MM.1S (cell line): ENCODE measurements around the gene IL12RB1.

Experiments used
- DNase-seq: peaks from one replicate; pipeline ENCODE4 v3.0.0-alpha.2; 2015
- H2AFZ ChIP-seq: fragments of 300-600 bp; sonication (generic); 2 replicates; pipeline ENCODE4 v1.6.0; 2016; ENCODE audit warnings: antibody characterized with exemption, low read length
- H3F3A ChIP-seq: fragments of 300-600 bp; sonication (generic); 2 replicates; pipeline ENCODE4 v1.6.1; 2016; ENCODE audit warnings: mild to moderate bottlenecking, antibody characterized with exemption, low read length, moderate library complexity, mixed read lengths; ENCODE audit not compliant: insufficient read depth
- H3K27ac ChIP-seq: fragments of 300-600 bp; sonication (generic); 2 replicates; pipeline ENCODE4 v1.5.1; 2016; ENCODE audit warnings: mild to moderate bottlenecking, low read length
- H3K27me3 ChIP-seq: fragments of 300-600 bp; sonication (generic); replicated peaks from 2 replicates; pipeline ENCODE4 v1.6.0; 2016; ENCODE audit warnings: low read length; ENCODE audit not compliant: insufficient read depth
- H3K36me3 ChIP-seq: fragments of 300-600 bp; sonication (generic); replicated peaks from 2 replicates; pipeline ENCODE4 v1.6.1; 2016; ENCODE audit warnings: mild to moderate bottlenecking, low read length, mixed read lengths; ENCODE audit not compliant: insufficient read depth
- H3K4me1 ChIP-seq: fragments of 300-600 bp; sonication (generic); 2 replicates; pipeline ENCODE4 v1.6.1; 2016; ENCODE audit warnings: low read length, mixed read lengths
- H3K4me2 ChIP-seq: fragments of 300-600 bp; sonication (generic); 2 replicates; pipeline ENCODE4 v1.6.0; 2016; ENCODE audit warnings: low read depth, low read length
- H3K4me3 ChIP-seq: fragments of 300-600 bp; sonication (generic); 2 replicates; pipeline ENCODE4 v1.5.1; 2016; ENCODE audit warnings: low read length, mixed read lengths
- H3K79me2 ChIP-seq: fragments of 300-600 bp; sonication (generic); 2 replicates; pipeline ENCODE4 v1.6.1; 2016; ENCODE audit warnings: mixed run types, low read length, mixed read lengths
- H3K9ac ChIP-seq: fragments of 300-600 bp; sonication (generic); 2 replicates; pipeline ENCODE4 v1.6.1; 2016; ENCODE audit warnings: low read length, mixed read lengths
- H3K9me2 ChIP-seq: fragments of 300-600 bp; sonication (generic); replicated peaks from 2 replicates; pipeline ENCODE4 v1.6.1; 2016; ENCODE audit warnings: mild to moderate bottlenecking, low read length, mixed read lengths; ENCODE audit not compliant: insufficient read depth
- H3K9me3 ChIP-seq: fragments of 300-600 bp; sonication (generic); replicated peaks from 2 replicates; pipeline ENCODE4 v1.6.1; 2016; ENCODE audit warnings: mild to moderate bottlenecking, low read length, mixed read lengths; ENCODE audit not compliant: insufficient read depth
- H4K20me1 ChIP-seq: fragments of 300-600 bp; sonication (generic); 2 replicates; pipeline ENCODE4 v1.6.1; 2016; ENCODE audit warnings: mild to moderate bottlenecking, low read length, moderate library complexity, mixed read lengths; ENCODE audit not compliant: insufficient read depth
- EZH2 ChIP-seq: fragments of 300-600 bp; sonication (generic); optimal IDR thresholded peaks from 2 replicates; pipeline ENCODE3; 2017; ENCODE audit warnings: low read depth, mild to moderate bottlenecking, antibody characterized with exemption, low read length, mixed read lengths
- EZH2phosphoT487 ChIP-seq: fragments of 300-600 bp; sonication (generic); IDR thresholded peaks from 2 replicates; pipeline ENCODE4 v1.6.1; 2018; ENCODE audit warnings: antibody characterized with exemption, low read length
- TF ChIP-seq, protein P1 (sequence below): fragments of 300-600 bp; sonication (generic); IDR thresholded peaks from 2 replicates; pipeline ENCODE4 v1.5.1; 2016; ENCODE audit warnings: antibody characterized with exemption, low read length, mixed read lengths

The IL12RB1 gene

DNA sequence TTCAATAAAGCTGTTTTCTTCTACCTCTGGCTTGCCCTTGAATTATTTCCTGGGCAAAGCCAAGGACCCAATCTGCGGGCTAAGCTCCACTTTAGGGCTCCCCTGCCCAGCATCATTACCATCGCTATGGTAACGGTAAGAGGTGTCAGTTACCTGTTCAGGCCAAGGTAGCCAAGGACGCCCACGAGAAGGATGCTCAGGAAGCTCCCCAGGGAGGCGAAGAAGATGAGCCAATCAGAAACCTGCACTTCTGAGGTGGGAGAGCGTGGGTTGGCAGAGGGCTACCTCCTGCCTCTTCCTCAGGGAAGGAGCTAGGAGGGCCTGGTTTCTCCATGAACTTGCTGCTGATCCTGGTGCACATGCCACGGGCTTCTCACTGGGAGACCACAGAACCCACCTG is 24.7 kb downstream of the IL12RB1 start:
- Histone ChIP-seq H3K27ac (no peak overlapping the region), H3K9ac (no peak overlapping the region), H3K9me3 (no peaks in the 10 kb centered on the region), H4K20me1 (no peaks in the 10 kb centered on the region), H2AFZ (no peak overlapping the region), H3K9me2 (no peaks in the 10 kb centered on the region), H3F3A (no peaks in the 10 kb centered on the region), H3K4me2 (no peak overlapping the region), H3K27me3 (peaks cover 7% of the 10 kb centered on the region), H3K4me1 (0 out of 2 replicates have a peak, but pooled peaks cover 2% of the 10 kb centered on the region), H3K79me2 (no peaks in the 10 kb centered on the region), H3K4me3 (no peak overlapping the region), H3K36me3 (no peaks in the 10 kb centered on the region)
- DNase-seq, result no peak
- no peak for TF ChIP-seq EZH2
- TF ChIP-seq EZH2phosphoT487, result no peak
- TF ChIP-seq, protein P1, sequence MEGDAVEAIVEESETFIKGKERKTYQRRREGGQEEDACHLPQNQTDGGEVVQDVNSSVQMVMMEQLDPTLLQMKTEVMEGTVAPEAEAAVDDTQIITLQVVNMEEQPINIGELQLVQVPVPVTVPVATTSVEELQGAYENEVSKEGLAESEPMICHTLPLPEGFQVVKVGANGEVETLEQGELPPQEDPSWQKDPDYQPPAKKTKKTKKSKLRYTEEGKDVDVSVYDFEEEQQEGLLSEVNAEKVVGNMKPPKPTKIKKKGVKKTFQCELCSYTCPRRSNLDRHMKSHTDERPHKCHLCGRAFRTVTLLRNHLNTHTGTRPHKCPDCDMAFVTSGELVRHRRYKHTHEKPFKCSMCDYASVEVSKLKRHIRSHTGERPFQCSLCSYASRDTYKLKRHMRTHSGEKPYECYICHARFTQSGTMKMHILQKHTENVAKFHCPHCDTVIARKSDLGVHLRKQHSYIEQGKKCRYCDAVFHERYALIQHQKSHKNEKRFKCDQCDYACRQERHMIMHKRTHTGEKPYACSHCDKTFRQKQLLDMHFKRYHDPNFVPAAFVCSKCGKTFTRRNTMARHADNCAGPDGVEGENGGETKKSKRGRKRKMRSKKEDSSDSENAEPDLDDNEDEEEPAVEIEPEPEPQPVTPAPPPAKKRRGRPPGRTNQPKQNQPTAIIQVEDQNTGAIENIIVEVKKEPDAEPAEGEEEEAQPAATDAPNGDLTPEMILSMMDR, result no peak

DNA sequence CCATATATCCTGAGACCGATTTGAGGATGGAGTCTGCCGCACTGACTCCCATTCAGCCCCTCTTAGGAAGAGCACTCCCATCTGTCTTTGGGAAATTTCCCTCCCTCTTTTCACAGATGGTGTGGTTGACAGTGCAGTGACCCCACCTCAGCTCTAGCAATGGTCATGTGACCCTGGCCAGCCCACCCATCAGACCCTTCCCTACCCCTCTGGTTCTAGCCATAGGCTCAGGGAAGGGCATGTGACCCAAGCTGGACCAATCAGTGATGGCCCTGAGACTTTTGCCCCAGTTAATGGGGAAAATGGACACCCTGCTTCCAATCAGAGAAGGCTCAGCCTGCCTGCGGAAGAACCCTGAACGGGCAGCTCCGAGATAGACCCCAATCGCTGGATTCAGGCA is 26.3 kb downstream of the IL12RB1 start:
- H4K20me1 ChIP-seq, result no peaks in the 10 kb centered on the region
- no peaks in the 10 kb centered on the region for H3F3A ChIP-seq

DNA sequence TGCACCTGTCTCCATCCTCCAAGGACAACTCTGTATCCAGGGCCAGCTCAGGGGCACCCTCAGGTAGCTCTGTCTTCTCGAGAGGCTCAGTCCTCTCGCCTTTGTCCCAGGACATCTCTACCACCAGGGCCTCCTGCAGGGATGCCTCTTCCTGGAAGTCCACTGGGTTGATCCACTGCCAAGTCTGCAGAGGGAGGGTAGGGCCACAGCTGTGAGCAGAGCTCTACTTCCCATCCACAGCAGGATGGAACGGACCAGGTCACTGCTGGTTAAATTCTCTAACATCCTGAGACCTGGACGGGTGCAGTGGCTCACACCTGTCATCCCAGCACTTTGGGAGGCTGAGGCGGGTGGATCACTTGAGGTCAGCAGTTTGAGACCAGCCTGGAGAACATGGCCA is 26.8 kb downstream of the IL12RB1 start:
- Histone ChIP-seq H2AFZ (no peak overlapping the region), H3F3A (no peaks in the 10 kb centered on the region), H3K4me1 (0 out of 2 replicates have a peak, but pooled peaks cover 2% of the 10 kb centered on the region)

More for the DNA sequence above, 26.3 kb downstream of the IL12RB1 start:
- Histone ChIP-seq H3K79me2 (no peaks in the 10 kb centered on the region), H3K9me3 (no peaks in the 10 kb centered on the region), H2AFZ (no peak overlapping the region), H3K4me2 (no peak overlapping the region), H3K4me1 (0 out of 2 replicates have a peak, but pooled peaks cover 2% of the 10 kb centered on the region), H3K27ac (no peak overlapping the region), H3K9me2 (no peaks in the 10 kb centered on the region), H3K36me3 (no peaks in the 10 kb centered on the region), H3K9ac (no peak overlapping the region), H3K4me3 (no peak overlapping the region), H3K27me3 (peaks cover 20% of the 10 kb centered on the region)
- DNase-seq, result no peak
- TF ChIP-seq, protein P1, result no peak
- TF ChIP-seq EZH2phosphoT487 (no peak), EZH2 (no peak)

More for the DNA sequence above, 26.8 kb downstream of the IL12RB1 start:
- Histone ChIP-seq H3K4me2 (no peak overlapping the region), H4K20me1 (no peaks in the 10 kb centered on the region), H3K9ac (no peak overlapping the region), H3K36me3 (no peaks in the 10 kb centered on the region), H3K27me3 (peaks cover 23% of the 10 kb centered on the region), H3K9me3 (no peaks in the 10 kb centered on the region), H3K4me3 (no peak overlapping the region), H3K9me2 (no peaks in the 10 kb centered on the region), H3K27ac (no peak overlapping the region), H3K79me2 (no peaks in the 10 kb centered on the region)
- TF ChIP-seq EZH2phosphoT487, result no peak
- TF ChIP-seq EZH2, result no peak
- TF ChIP-seq, protein P1, result no peak
- DNase-seq, result no peak
